Measurements from ENCODE around the gene DHRS7B.
"Not testable (repeated sequence)": the region's sequence is repeated elsewhere in the genome, so short reads cannot be mapped to it uniquely, and the experiment has no call there.

The DHRS7B gene

GRCh38 chr17:21186399-21187187, 59.8 kb downstream of the DHRS7B start:
- no peak for DNase-seq (ENCODE audit: low read depth)
- no peak for TF ChIP-seq CTCF (IDR thresholded peaks at IDR 0.05; ENCODE audit: control insufficient read depth, extremely low read depth, insufficient read depth)
- H3K4me3 ChIP-seq (ENCODE audit: low read depth, low read length): no peak overlapping the region

GRCh38 chr17:21189361-21189760, 62.6 kb downstream of the DHRS7B start:
- DNase-seq (ENCODE audit: low read depth): no peak
- no peak for TF ChIP-seq CTCF (IDR thresholded peaks at IDR 0.05; ENCODE audit: control insufficient read depth, extremely low read depth, insufficient read depth)
- no peak overlapping the region for H3K4me3 ChIP-seq (ENCODE audit: low read depth, low read length)

GRCh38 chr17:21190078-21190477, 63.3 kb downstream of the DHRS7B start:
- H3K4me3 ChIP-seq (ENCODE audit: low read depth, low read length): no peak overlapping the region
- no peak for DNase-seq (ENCODE audit: low read depth)
- no peak for TF ChIP-seq CTCF (IDR thresholded peaks at IDR 0.05; ENCODE audit: control insufficient read depth, extremely low read depth, insufficient read depth)

GRCh38 chr17:21191698-21192097, 64.9 kb downstream of the DHRS7B start:
- no peak for TF ChIP-seq CTCF (IDR thresholded peaks at IDR 0.05; ENCODE audit: control insufficient read depth, extremely low read depth, insufficient read depth)
- no peak overlapping the region for H3K4me3 ChIP-seq (ENCODE audit: low read depth, low read length)
- no peak for DNase-seq (ENCODE audit: low read depth)

GRCh38 chr17:21192414-21192813, 65.7 kb downstream of the DHRS7B start:
- H3K4me3 ChIP-seq (ENCODE audit: low read depth, low read length); DNase-seq (ENCODE audit: low read depth): not testable (repeated sequence)

GRCh38 chr17:21193031-21193430, 66.3 kb downstream of the DHRS7B start:
- DNase-seq (ENCODE audit: low read depth): no peak
- TF ChIP-seq CTCF (IDR thresholded peaks at IDR 0.05; ENCODE audit: control insufficient read depth, extremely low read depth, insufficient read depth): no peak
- no peak overlapping the region for H3K4me3 ChIP-seq (ENCODE audit: low read depth, low read length)

- no peak for DNase-seq (ENCODE audit: low read depth)
- no peak overlapping the region for H3K4me3 ChIP-seq (ENCODE audit: low read depth, low read length)
- no peak for TF ChIP-seq CTCF (IDR thresholded peaks at IDR 0.05; ENCODE audit: control insufficient read depth, extremely low read depth, insufficient read depth)
These were observed 67.5 kb downstream of the DHRS7B start for GRCh38 chr17:21194226-21194625.
